ENCODE data around the gene IFI44L. TPM values are rescaled to one million over a fixed set of nuclear protein-coding genes. Genes with fewer than 3 reads are reported as not detected.

IFI44L gene
- total and polyA plus RNA-seq, 2 of the 13 experiments (the other 11 are each of a cell fraction or from before 2014, with no cell fraction given), result 0.04 TPM

DNA sequence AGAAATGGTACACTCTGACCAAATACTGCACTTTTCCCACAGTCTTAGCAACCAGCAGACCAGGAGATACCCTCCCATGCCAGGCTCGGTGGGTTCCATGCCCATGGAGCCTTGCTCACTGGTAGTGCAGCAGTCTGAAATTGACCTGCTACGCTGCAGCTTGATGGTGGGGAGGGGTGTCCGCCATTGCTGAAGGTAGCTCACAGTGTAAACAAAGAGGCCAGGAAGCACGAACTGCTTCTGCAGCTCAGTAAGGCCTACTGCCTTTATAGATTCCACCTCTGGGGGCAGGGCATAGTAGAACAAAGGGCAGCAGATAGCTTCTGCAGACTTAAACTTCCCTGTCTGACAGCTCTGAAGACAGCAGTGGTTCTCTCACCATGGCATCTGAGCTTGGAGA is 12.3 kb upstream of the IFI44L start (continued):
- TF ChIP-seq ZNF101 (CRISPR knock-in tag; IDR thresholded peaks at IDR 0.05; ENCODE audit: borderline replicate concordance, low read depth), result no peak
- no peak for TF ChIP-seq TBX3 (IDR thresholded peaks at IDR 0.05; ENCODE audit: borderline replicate concordance)
- TF ChIP-seq SOX13 (IDR thresholded peaks at IDR 0.05), result no peak
- TF ChIP-seq SOX13 (CRISPR knock-in tag; conservative IDR thresholded peaks at IDR 0.05 in 1 of 2, IDR thresholded peaks at IDR 0.05 in 1 of 2), result 0 out of 4 replicates have a peak, but pooled peaks of 1 of the 2 experiments have one; percentile 17
- TF ChIP-seq, protein P1, sequence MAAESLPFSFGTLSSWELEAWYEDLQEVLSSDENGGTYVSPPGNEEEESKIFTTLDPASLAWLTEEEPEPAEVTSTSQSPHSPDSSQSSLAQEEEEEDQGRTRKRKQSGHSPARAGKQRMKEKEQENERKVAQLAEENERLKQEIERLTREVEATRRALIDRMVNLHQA (CRISPR knock-in tag; IDR thresholded peaks at IDR 0.05), result no peak
- no peak for TF ChIP-seq ZNF577 (CRISPR knock-in tag; IDR thresholded peaks at IDR 0.05; ENCODE audit: borderline replicate concordance, low read depth)
- TF ChIP-seq ELF1 (CRISPR knock-in tag; IDR thresholded peaks at IDR 0.05), result peak; percentile 38; the same call in 1 of the 2 replicates
- peak; percentile 82 for TF ChIP-seq YY1 (IDR thresholded peaks at IDR 0.05; ENCODE audit: insufficient read depth, insufficient replicate concordance, low read depth, low read length)
- TF ChIP-seq, protein P2, sequence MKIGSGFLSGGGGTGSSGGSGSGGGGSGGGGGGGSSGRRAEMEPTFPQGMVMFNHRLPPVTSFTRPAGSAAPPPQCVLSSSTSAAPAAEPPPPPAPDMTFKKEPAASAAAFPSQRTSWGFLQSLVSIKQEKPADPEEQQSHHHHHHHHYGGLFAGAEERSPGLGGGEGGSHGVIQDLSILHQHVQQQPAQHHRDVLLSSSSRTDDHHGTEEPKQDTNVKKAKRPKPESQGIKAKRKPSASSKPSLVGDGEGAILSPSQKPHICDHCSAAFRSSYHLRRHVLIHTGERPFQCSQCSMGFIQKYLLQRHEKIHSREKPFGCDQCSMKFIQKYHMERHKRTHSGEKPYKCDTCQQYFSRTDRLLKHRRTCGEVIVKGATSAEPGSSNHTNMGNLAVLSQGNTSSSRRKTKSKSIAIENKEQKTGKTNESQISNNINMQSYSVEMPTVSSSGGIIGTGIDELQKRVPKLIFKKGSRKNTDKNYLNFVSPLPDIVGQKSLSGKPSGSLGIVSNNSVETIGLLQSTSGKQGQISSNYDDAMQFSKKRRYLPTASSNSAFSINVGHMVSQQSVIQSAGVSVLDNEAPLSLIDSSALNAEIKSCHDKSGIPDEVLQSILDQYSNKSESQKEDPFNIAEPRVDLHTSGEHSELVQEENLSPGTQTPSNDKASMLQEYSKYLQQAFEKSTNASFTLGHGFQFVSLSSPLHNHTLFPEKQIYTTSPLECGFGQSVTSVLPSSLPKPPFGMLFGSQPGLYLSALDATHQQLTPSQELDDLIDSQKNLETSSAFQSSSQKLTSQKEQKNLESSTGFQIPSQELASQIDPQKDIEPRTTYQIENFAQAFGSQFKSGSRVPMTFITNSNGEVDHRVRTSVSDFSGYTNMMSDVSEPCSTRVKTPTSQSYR (CRISPR knock-in tag; IDR thresholded peaks at IDR 0.05; ENCODE audit: borderline replicate concordance), result peak; percentile 58; the same call in 1 of the 2 replicates
- no peak for TF ChIP-seq NONO (IDR thresholded peaks at IDR 0.05)
- 0 out of 2 replicates have a peak, but pooled peaks have one; percentile 9 for TF ChIP-seq NONO (CRISPR knock-in tag; conservative IDR thresholded peaks at IDR 0.05)
- TF ChIP-seq, protein P3, sequence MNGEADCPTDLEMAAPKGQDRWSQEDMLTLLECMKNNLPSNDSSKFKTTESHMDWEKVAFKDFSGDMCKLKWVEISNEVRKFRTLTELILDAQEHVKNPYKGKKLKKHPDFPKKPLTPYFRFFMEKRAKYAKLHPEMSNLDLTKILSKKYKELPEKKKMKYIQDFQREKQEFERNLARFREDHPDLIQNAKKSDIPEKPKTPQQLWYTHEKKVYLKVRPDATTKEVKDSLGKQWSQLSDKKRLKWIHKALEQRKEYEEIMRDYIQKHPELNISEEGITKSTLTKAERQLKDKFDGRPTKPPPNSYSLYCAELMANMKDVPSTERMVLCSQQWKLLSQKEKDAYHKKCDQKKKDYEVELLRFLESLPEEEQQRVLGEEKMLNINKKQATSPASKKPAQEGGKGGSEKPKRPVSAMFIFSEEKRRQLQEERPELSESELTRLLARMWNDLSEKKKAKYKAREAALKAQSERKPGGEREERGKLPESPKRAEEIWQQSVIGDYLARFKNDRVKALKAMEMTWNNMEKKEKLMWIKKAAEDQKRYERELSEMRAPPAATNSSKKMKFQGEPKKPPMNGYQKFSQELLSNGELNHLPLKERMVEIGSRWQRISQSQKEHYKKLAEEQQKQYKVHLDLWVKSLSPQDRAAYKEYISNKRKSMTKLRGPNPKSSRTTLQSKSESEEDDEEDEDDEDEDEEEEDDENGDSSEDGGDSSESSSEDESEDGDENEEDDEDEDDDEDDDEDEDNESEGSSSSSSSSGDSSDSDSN (CRISPR knock-in tag; IDR thresholded peaks at IDR 0.05), result no peak
- TF ChIP-seq FOXA1 (IDR thresholded peaks at IDR 0.05), result 0 out of 2 replicates have a peak, but pooled peaks have one; percentile 14
- TF ChIP-seq FOXA1 (CRISPR knock-in tag; IDR thresholded peaks at IDR 0.05), result peak; percentile 94
- TF ChIP-seq, protein P4, sequence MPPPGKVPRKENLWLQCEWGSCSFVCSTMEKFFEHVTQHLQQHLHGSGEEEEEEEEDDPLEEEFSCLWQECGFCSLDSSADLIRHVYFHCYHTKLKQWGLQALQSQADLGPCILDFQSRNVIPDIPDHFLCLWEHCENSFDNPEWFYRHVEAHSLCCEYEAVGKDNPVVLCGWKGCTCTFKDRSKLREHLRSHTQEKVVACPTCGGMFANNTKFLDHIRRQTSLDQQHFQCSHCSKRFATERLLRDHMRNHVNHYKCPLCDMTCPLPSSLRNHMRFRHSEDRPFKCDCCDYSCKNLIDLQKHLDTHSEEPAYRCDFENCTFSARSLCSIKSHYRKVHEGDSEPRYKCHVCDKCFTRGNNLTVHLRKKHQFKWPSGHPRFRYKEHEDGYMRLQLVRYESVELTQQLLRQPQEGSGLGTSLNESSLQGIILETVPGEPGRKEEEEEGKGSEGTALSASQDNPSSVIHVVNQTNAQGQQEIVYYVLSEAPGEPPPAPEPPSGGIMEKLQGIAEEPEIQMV (CRISPR knock-in tag; IDR thresholded peaks at IDR 0.05; ENCODE audit: low read depth), result peak; percentile 44; the same call in 1 of the 2 replicates
- peak; percentile 12; the same call in 1 of the 2 replicates for TF ChIP-seq HNF4A (CRISPR knock-in tag; IDR thresholded peaks at IDR 0.05)
- 0 out of 2 replicates have a peak, but pooled peaks have one; percentile 39 for TF ChIP-seq RXRA (CRISPR knock-in tag; IDR thresholded peaks at IDR 0.05)
- TF ChIP-seq, protein P5, sequence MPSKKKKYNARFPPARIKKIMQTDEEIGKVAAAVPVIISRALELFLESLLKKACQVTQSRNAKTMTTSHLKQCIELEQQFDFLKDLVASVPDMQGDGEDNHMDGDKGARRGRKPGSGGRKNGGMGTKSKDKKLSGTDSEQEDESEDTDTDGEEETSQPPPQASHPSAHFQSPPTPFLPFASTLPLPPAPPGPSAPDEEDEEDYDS (CRISPR knock-in tag; IDR thresholded peaks at IDR 0.05), result peak; percentile 63
- no peak for TF ChIP-seq ZSCAN21 (CRISPR knock-in tag; IDR thresholded peaks at IDR 0.05; ENCODE audit: borderline replicate concordance)
